ENCODE measurements around the gene SSTR1.

SSTR1 gene

GRCh38 chr14:38243696-38244240 is 36.1 kb downstream of the SSTR1 start:
- no peak for DNase-seq

- DNase-seq = peak in 1 of 2 experiments; percentile 4
These were observed 40.8 kb downstream of the SSTR1 start for GRCh38 chr14:38248321-38249028.

- no peak for DNase-seq
These were observed 42.6 kb downstream of the SSTR1 start for GRCh38 chr14:38250331-38250730.

DNA sequence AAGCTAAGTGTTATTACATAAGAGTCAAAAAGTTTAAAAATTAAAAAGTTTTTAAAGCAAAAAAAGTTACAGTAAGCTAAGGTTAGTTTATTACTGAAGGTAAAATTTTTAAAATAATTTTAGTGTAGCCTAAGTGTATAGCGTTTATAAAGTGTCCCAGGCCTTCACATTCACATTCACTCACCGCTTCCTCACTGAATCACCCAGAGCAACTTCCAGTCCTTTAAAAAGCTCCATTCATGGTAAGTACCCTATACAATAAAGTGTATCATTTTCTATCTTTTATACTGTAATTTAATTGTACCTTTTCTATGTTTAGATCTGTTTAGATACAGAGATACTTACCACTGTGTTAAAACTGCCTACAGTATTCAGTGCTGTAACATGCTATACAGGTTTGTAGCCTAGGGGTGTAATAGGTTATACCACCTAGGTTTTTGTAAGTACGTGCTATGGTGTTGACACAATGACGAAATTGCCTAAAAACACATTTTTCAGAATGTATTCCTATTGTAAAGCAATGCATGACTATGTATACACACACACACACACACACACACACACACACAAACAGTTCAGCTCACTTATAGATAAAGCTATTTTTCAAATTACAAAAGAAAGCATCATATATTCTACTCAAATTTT is 44.5 kb downstream of the SSTR1 start:
- no peak for DNase-seq

GRCh38 chr14:38253676-38254075 is 46.0 kb downstream of the SSTR1 start:
- DNase-seq = no peak

DNA sequence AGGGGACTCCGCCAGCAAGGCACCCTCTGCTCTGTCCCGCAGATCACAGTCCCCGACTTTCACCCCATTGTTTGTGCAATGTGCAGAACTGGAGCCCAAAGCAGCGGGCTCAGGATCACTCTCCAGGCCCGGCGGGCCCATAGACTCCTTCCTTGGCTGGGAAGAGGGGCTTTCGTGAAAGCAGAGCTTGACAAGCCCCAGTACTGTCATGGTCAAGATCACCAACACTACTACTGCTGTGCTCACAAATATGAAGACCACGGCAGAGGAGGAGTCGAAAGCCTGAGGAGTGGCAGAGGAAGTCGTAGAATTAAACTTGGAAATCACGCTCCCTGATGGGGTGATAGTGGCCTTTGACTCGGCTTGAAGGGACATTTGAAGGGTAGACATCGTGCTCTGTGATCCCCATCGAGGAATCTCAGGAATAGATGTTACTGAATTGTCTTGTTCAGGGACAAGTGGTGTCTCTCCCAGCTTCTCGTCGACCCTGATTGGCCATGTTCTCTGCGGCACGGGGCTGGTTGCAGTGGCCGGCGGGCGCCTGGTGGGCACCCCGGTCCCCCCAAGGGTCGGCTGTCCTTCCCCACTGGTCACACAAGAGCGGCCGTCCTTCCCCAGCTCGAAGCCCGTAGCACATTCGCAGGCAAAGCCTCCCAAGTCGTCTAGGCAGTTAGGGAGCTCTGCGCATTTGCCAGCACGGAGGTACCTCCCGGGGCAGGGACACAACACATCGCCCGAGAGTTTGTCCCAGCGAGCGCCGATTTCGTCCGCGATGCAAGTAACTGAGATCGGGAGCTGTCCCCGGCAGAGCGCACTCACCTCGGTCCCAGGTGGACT is 47.1 kb downstream of the SSTR1 start:
- no peak for DNase-seq

DNA sequence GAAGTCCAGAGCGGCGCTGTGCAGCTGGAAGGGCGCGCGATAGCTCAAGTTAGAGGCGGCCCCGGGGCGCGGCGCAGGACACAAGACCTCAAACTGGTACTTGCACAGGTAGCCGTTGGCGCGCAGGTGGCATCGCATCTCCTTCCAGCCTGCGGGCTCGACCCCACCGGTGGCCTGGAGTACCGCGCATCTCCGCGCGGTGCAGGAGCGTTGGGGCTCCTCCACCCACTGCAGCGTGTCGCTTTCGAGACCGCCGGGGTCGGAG is 47.6 kb downstream of the SSTR1 start:
- DNase-seq = no peak

DNA sequence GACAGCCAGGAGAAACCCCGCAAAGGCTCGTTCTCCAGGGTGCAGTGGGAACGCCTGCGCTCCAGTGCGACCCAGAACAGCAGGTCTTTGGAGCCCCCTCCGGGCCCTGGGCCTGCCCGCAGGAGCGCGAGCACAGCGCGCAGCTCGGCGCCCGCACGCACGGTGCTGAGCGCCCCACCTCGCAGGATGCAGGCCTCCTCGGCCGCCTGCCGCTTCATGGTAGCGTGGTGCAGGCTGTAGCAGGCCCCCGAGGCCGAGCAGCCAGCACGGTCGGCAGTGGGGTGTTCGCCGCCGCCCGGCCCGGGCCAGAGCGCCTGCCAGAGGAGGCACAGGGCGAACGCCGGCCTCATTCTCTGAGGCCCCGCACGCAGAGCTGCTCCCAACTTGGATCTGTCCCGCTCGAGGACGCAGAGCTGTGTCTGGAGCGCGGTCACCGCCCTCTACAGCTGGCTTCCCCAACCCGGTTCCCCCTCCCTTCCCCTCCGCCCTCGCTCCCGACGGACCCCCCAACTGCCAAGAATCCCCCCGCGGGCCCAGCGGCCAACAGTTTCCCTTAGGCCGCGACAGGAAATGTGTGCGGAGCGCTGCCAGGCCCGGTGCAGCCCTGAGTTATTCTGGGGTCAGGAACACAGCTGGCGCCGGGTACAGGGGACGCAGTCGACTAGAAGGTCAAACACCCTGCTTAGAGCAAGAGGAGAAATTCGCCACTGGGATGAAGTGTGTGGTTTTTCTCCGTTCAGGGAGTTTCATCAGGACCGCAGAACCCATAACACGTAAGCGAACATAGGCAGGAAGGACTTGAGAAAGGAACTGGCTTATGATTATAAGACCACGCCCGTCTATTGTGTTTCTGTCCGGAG is 48.2 kb downstream of the SSTR1 start, which contains the start of gene CLEC14A:
TSS of gene CLEC14A (minus strand) at position 421 of the 860 bp plus-strand sequence. CDS start at position 350, 71 bp downstream.
- no peak for DNase-seq

DNA sequence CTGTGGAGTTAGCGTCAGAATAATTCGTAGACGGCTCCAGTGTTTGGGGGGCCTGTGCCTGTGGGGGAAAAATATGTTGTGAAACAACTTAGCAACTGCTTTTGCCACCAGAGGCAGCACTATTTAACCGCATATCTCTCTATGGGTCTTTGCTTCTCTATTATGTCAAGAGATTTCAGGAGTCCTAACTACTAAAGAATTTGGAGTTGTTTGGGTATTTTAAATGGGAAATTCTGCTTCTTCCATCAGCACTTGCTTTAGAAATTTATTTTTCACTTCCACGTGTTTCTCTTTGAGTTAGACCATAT is 48.8 kb downstream of the SSTR1 start:
- DNase-seq = no peak

GRCh38 chr14:38257507-38257906 is 49.8 kb downstream of the SSTR1 start:
- DNase-seq = peak in 1 of 2 experiments; percentile 11

DNA sequence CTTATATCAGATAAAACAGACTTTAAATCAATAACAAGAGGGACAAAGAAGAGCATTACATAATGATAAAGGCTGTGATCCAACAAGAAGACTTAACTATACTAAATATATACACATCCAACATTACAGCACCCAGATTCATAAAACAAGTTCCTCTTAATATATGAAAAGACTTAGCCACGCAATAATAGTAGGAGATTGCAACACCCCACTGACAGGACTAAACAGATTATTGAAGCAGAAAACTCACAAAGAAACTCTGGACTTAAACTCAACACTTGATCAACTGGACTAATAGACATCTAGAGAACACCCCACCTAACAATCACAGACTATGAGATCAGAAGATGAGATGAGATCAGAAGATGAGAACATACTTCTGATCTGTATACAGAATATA is 53.9 kb downstream of the SSTR1 start:
- no peak for DNase-seq

All from SW 1271 (cell line).